Activated B cell treated with CpG ODN at 0.5 μM for 24 hours (primary cell): ENCODE results near the gene SP110. TPM values are rescaled to one million over a fixed set of nuclear protein-coding genes. Genes with fewer than 3 reads are reported as not detected.

Experiments used
- ATAC-seq: fragments of 200-7000 bp; cut with Tn5 transposase; one replicate; pipeline ENCODE4 v1.10.0; 2021; ENCODE audit warnings: low read depth, mild to moderate bottlenecking, moderate library complexity
- CTCF ChIA-PET: fragments of 350-600 bp; sonication (Branson Sonifier 250); formaldehyde crosslinking; loops from one replicate; lab custom pipeline; 2021; ENCODE audit warnings: antibody characterized with exemption; lab: Charles Lee
- POLR2A ChIA-PET: fragments of 350-600 bp; sonication (Branson Sonifier 250); formaldehyde crosslinking; loops from one replicate; lab custom pipeline; 2021; ENCODE audit warnings: antibody characterized with exemption; lab: Charles Lee
- DNase-seq: peaks from one replicate; pipeline ENCODE4 v3.0.0; 2022
- H3K27ac Mint-ChIP-seq: one replicate; pipeline ENCODE4 v1.8.0; 2020; ENCODE audit warnings: mixed read lengths
- H3K27me3 Mint-ChIP-seq: one replicate; pipeline ENCODE4 v1.8.0; 2021; ENCODE audit warnings: mixed read lengths
- H3K36me3 Mint-ChIP-seq: one replicate; pipeline ENCODE4 v1.8.0; 2021; ENCODE audit warnings: low read depth, mixed read lengths
- H3K4me1 Mint-ChIP-seq: one replicate; pipeline ENCODE4 v1.8.0; 2021; ENCODE audit warnings: mixed read lengths
- H3K4me3 Mint-ChIP-seq: one replicate; pipeline ENCODE4 v1.8.0; 2020; ENCODE audit warnings: mild to moderate bottlenecking, mixed read lengths
- H3K9me3 Mint-ChIP-seq: one replicate; pipeline ENCODE4 v1.8.0; 2020; ENCODE audit warnings: mixed read lengths
- CTCF ChIP-seq: fragments of 200-600 bp; IDR thresholded peaks from one replicate; pipeline ENCODE4 v1.8.0; 2022; ENCODE audit warnings: antibody characterized with exemption, mild to moderate bottlenecking
- intact Hi-C: fragments of 100-400 bp; cut with micrococcal nuclease; formaldehyde crosslinking; loops from one replicate; pipeline ENCODE4 v1.15.1; 2024
- total RNA-seq: library from RNA; stranded (reverse); gene quantifications from 2 replicates; pipeline ENCODE4 v1.2.3, GENCODE V29; 2022

Gene SP110
- total RNA-seq, 1 donor from 2014 or later, result 147 TPM

- CTCF ChIA-PET, result no interaction called here
- TF ChIP-seq CTCF, result no peak
- no peaks in the 10 kb centered on the region for H3K36me3 Mint-ChIP-seq
Measured at GRCh38 chr2:230155359-230155758, 64.4 kb downstream of the SP110 start.

GRCh38 chr2:230153390-230153976 lies 66.3 kb downstream of the SP110 start:
- TF ChIP-seq CTCF, result no peak
- intact Hi-C loops, result no loop called here
- POLR2A ChIA-PET, result interaction anchor here (1.0 kb wide), 1 partner anchor 157 kb away, joined by 3 read pairs; no protein-coding TSS in a partner anchor
- Mint-ChIP-seq H3K4me1 (peaks cover 5% of the 10 kb centered on the region), H3K9me3 (peaks cover 8% of the 10 kb centered on the region), H3K4me3 (no peak overlapping the region), H3K36me3 (no peaks in the 10 kb centered on the region), H3K27me3 (no peaks in the 10 kb centered on the region), H3K27ac (no peak overlapping the region)
- CTCF ChIA-PET, result interaction anchor here (1.1 kb wide), 1 partner anchor 86 kb away, joined by 4 read pairs; no protein-coding TSS in a partner anchor
- DNase-seq (no peak), ATAC-seq (no peak)

More at GRCh38 chr2:230155359-230155758, 64.4 kb downstream of the SP110 start:
- no peaks in the 10 kb centered on the region for H3K27me3 Mint-ChIP-seq
- DNase-seq (no peak), ATAC-seq (no peak)
- H3K27ac Mint-ChIP-seq, result no peak overlapping the region
- peaks cover 11% of the 10 kb centered on the region for H3K9me3 Mint-ChIP-seq
- no peak overlapping the region for H3K4me3 Mint-ChIP-seq
- H3K4me1 Mint-ChIP-seq, result peaks cover 7% of the 10 kb centered on the region
- POLR2A ChIA-PET, result interaction anchor here (0.7 kb wide), 1 partner anchor 89 kb away, joined by 4 read pairs; no protein-coding TSS in a partner anchor
- intact Hi-C loops, result no loop called here

- Mint-ChIP-seq H3K9me3 (peaks cover 6% of the 10 kb centered on the region), H3K36me3 (no peaks in the 10 kb centered on the region), H3K4me1 (peaks cover 7% of the 10 kb centered on the region), H3K27me3 (no peaks in the 10 kb centered on the region), H3K27ac (no peak overlapping the region), H3K4me3 (no peak overlapping the region)
- DNase-seq (no peak), ATAC-seq (no peak)
- CTCF ChIA-PET, result interaction anchor here (1.1 kb wide), 1 partner anchor 85 kb away, joined by 4 read pairs; no protein-coding TSS in a partner anchor
- no peak for TF ChIP-seq CTCF
- POLR2A ChIA-PET, result interaction anchor here (0.6 kb wide), 1 partner anchor 264 kb away, joined by 4 read pairs; the partner anchor contains the start of gene SP100
- intact Hi-C loops, result no loop called here
Measured at GRCh38 chr2:230152334-230152733, 67.5 kb downstream of the SP110 start.

GRCh38 chr2:230144355-230144754 lies 75.4 kb downstream of the SP110 start:
- Mint-ChIP-seq H3K27me3 (no peaks in the 10 kb centered on the region), H3K4me3 (no peak overlapping the region), H3K9me3 (peaks cover 9% of the 10 kb centered on the region), H3K27ac (no peak overlapping the region), H3K36me3 (no peaks in the 10 kb centered on the region), H3K4me1 (peaks cover 7% of the 10 kb centered on the region)
- intact Hi-C loops, result no loop called here
- ATAC-seq (no peak), DNase-seq (no peak)
- ChIA-PET CTCF (no interaction called here), POLR2A (no interaction called here)
- no peak for TF ChIP-seq CTCF

GRCh38 chr2:230140667-230141066 lies 79.1 kb downstream of the SP110 start:
- ChIA-PET POLR2A (no interaction called here), CTCF (no interaction called here)
- no peak overlapping the region for H3K4me3 Mint-ChIP-seq
- intact Hi-C loops, result no loop called here
- no peaks in the 10 kb centered on the region for H3K36me3 Mint-ChIP-seq
- no peak for ATAC-seq
- H3K27me3 Mint-ChIP-seq, result no peaks in the 10 kb centered on the region
- no peaks in the 10 kb centered on the region for H3K4me1 Mint-ChIP-seq
- no peak overlapping the region for H3K27ac Mint-ChIP-seq
- no peak for DNase-seq
- peaks cover 9% of the 10 kb centered on the region for H3K9me3 Mint-ChIP-seq
- TF ChIP-seq CTCF, result no peak
